Nucleus accumbens (tissue), 56 donors: Measurements from ENCODE around the gene FAM98C.
A peak's percentile ranks its signal among the peaks of the same experiment; 100 is the strongest.
"Not testable (repeated sequence)": the region's sequence is repeated elsewhere in the genome, so short reads cannot be mapped to it uniquely, and the experiment has no call there.

Experiments
- DNase-seq, 56 donors: peaks; one replicate each; lab custom pipeline; 2025; lab: John Stamatoyannopoulos, UW

The FAM98C gene

GRCh38 chr19:38392707-38393308, 10.1 kb upstream of the FAM98C start:
- peak in 1 of 56 donors; percentile 11 for DNase-seq

GRCh38 chr19:38394488-38394887, 8.4 kb upstream of the FAM98C start:
- DNase-seq, result no peak

GRCh38 chr19:38395381-38396114, 7.3 kb upstream of the FAM98C start:
- DNase-seq, result no peak

GRCh38 chr19:38399081-38399480, 3.8 kb upstream of the FAM98C start:
- DNase-seq, result no peak

- no peak for DNase-seq
Measured at GRCh38 chr19:38399537-38399936, 3.4 kb upstream of the FAM98C start.

- DNase-seq, result no peak
Measured at GRCh38 chr19:38400361-38400760, 2.5 kb upstream of the FAM98C start.

GRCh38 chr19:38401148-38401547, 1.7 kb upstream of the FAM98C start:
- DNase-seq, result no peak

GRCh38 chr19:38402623-38402966, 298 bp upstream of the FAM98C start:
- DNase-seq, result no peak

GRCh38 chr19:38404858-38405257, 2.0 kb downstream of the FAM98C start:
- no peak for DNase-seq

- no peak for DNase-seq
Measured at GRCh38 chr19:38405276-38405675, 2.4 kb downstream of the FAM98C start.

- DNase-seq, result no peak
Measured at GRCh38 chr19:38409631-38410133, 6.8 kb downstream of the FAM98C start.

GRCh38 chr19:38410407-38410806, 7.5 kb downstream of the FAM98C start:
- not testable (repeated sequence) for DNase-seq

GRCh38 chr19:38411041-38411712, 8.3 kb downstream of the FAM98C start:
- DNase-seq, result no peak

GRCh38 chr19:38411898-38412297, 9.0 kb downstream of the FAM98C start:
- DNase-seq, result not testable (repeated sequence)

GRCh38 chr19:38412491-38412890, 9.6 kb downstream of the FAM98C start:
- no peak for DNase-seq

GRCh38 chr19:38412961-38413360, 10.1 kb downstream of the FAM98C start:
- DNase-seq, result no peak

- DNase-seq, result no peak
Measured at GRCh38 chr19:38413416-38413815, 10.5 kb downstream of the FAM98C start.

GRCh38 chr19:38417146-38417543, 14.3 kb downstream of the FAM98C start:
- no peak for DNase-seq

- peak in 5 of 56 donors; percentile 4 to 73 (median 15) for DNase-seq
Measured at GRCh38 chr19:38417544-38418506, 14.9 kb downstream of the FAM98C start.

- no peak for DNase-seq
Measured at GRCh38 chr19:38420935-38421334, 18.0 kb downstream of the FAM98C start.
